Liver (tissue), 9 donors: ENCODE data around the gene GRAMD1A. TPM values are rescaled to one million over a fixed set of nuclear protein-coding genes. Genes with fewer than 3 reads are reported as not detected.

ENCODE experiments used
- DNase-seq: peaks from one replicate; pipeline ENCODE4 v3.0.0-alpha.2; 2017; ENCODE audit warnings: low spot score
- H3K27ac ChIP-seq, 2 donors: one replicate each; pipeline ENCODE4 v1.7.0; 2013; ENCODE audit warnings: inconsistent platforms in 2 of 2, low read length in 2 of 2, control low read depth in 1 of 2, low read depth in 1 of 2, mild to moderate bottlenecking in 1 of 2
- H3K27me3 ChIP-seq, 4 donors: one replicate each; pipeline versions ENCODE4 v1.6.1 to v1.7.0; 2013; ENCODE audit warnings: low read length in 3 of 4, inconsistent platforms in 1 of 4, mild to moderate bottlenecking in 1 of 4, moderate library complexity in 1 of 4; ENCODE audit not compliant: control insufficient read depth in 4 of 4, insufficient read depth in 4 of 4
- H3K36me3 ChIP-seq, 4 donors: one replicate each; pipeline versions ENCODE4 v1.6.1 to v1.7.0; 2013; ENCODE audit warnings: low read length in 3 of 4, mild to moderate bottlenecking in 3 of 4, low read depth in 1 of 4, moderate library complexity in 1 of 4; ENCODE audit not compliant: control insufficient read depth in 4 of 4, insufficient read depth in 3 of 4
- H3K4me1 ChIP-seq, 4 donors: one replicate each; pipeline versions ENCODE4 v1.6.1 to v1.7.0; 2013; ENCODE audit warnings: low read length in 3 of 4, mild to moderate bottlenecking in 3 of 4, moderate library complexity in 1 of 4; ENCODE audit not compliant: control insufficient read depth in 4 of 4, insufficient read depth in 4 of 4
- H3K4me3 ChIP-seq, 3 donors: one replicate each; pipeline versions ENCODE4 v1.6.1 to v1.7.0; 2013; ENCODE audit warnings: low read length in 3 of 3, control low read depth in 1 of 3, low read depth in 1 of 3, mild to moderate bottlenecking in 1 of 3
- H3K9ac ChIP-seq, 2 donors: one replicate each; pipeline ENCODE4 v1.7.0; 2013; ENCODE audit warnings: low read length in 2 of 2, mild to moderate bottlenecking in 2 of 2, moderate library complexity in 2 of 2, control low read depth in 1 of 2, low read depth in 1 of 2
- H3K9me3 ChIP-seq, 4 donors: one replicate each; pipeline versions ENCODE4 v1.6.1 to v1.7.0; 2013; ENCODE audit warnings: low read length in 3 of 4; ENCODE audit not compliant: control insufficient read depth in 4 of 4
- ATF3 ChIP-seq: IDR thresholded peaks from 2 replicates; pipeline ENCODE4 v1.6.1; 2016; ENCODE audit warnings: antibody characterized with exemption
- CTCF ChIP-seq: fragments of 150-350 bp; IDR thresholded peaks from 2 replicates; pipeline ENCODE4 v1.5.1; 2017; ENCODE audit warnings: improper control_type of control experiment, low read depth, low read length; ENCODE audit not compliant: missing input control
- EGR1 ChIP-seq, 2 donors: IDR thresholded peaks; 2 replicates each; pipeline ENCODE4 v1.6.1; 2016 to 2018; ENCODE audit warnings: antibody characterized with exemption in 2 of 2, low read depth in 2 of 2
- FOXA1 ChIP-seq: IDR thresholded peaks from 2 replicates; pipeline ENCODE4 v1.6.1; 2016; ENCODE audit warnings: antibody characterized with exemption
- HNF4A ChIP-seq, 2 donors: conservative IDR thresholded peaks; 2 replicates each; pipeline ENCODE4 v1.6.1; 2016; ENCODE audit warnings: antibody characterized with exemption in 2 of 2, mild to moderate bottlenecking in 2 of 2
- JUND ChIP-seq, 2 donors: IDR thresholded peaks; 2 replicates each; pipeline ENCODE4 v1.6.1; 2016; ENCODE audit warnings: antibody characterized with exemption in 2 of 2
- NR2F2 ChIP-seq: IDR thresholded peaks from 2 replicates; pipeline ENCODE4 v1.6.1; 2016; ENCODE audit warnings: antibody characterized with exemption
- RAD21 ChIP-seq, 2 donors: IDR thresholded peaks; 2 replicates each; pipeline ENCODE4 v1.6.1; 2016; ENCODE audit warnings: antibody characterized with exemption in 2 of 2, mild to moderate bottlenecking in 2 of 2
- REST ChIP-seq: IDR thresholded peaks from 2 replicates; pipeline ENCODE4 v1.6.1; 2016; ENCODE audit warnings: antibody characterized with exemption, mild to moderate bottlenecking
- RXRA ChIP-seq, 2 donors: IDR thresholded peaks; 2 replicates each; pipeline ENCODE4 v1.6.1; 2017 to 2018; ENCODE audit warnings: antibody characterized with exemption in 2 of 2, mild to moderate bottlenecking in 1 of 2
- SP1 ChIP-seq: IDR thresholded peaks from 2 replicates; pipeline ENCODE4 v1.6.1; 2018; ENCODE audit warnings: antibody characterized with exemption, mild to moderate bottlenecking
- TAF1 ChIP-seq: conservative IDR thresholded peaks from 2 replicates; pipeline ENCODE4 v1.6.1; 2016; ENCODE audit warnings: antibody characterized with exemption, mild to moderate bottlenecking
- WGBS: extraction: QIAGEN DNeasy Blood & Tissue Kit; methylation state at CpG from one replicate; pipeline ENCODE4 v1.1.7; 2013; 5-methylcytosine and 5-hydroxymethylcytosine counted together
- polyA plus RNA-seq, 2 donors: library from polyadenylated mRNA; stranded (reverse) in 1 of 2; unstranded in 1 of 2; fragments of 200-250 nt in 1 of 2; fragments of >200 nt in 1 of 2; fragmentation: Nextera tagmentation in 1 of 2; extraction: Ambion mirVana in 1 of 2; gene quantifications; one replicate each; pipeline versions ENCODE4 v1.2.1 to v1.2.3, GENCODE V29; 2013 to 2015
- total RNA-seq, 2 donors: library from RNA; depleted of rRNA; stranded (reverse); fragments of >200 nt; gene quantifications; one replicate each; pipeline ENCODE4 v1.2.3, GENCODE V29; 2014
- donor health status: healthy.
- donor health status: healthy.
- donor health status: healthy.
- donor health status: healthy.
- donor health status: healthy.

GRAMD1A gene
- total and polyA plus RNA-seq, 4 donors, result 8.6 to 14.1 (median 11.2) TPM

- Histone ChIP-seq H3K9ac (peak overlapping the region in 1 of 2 donors; percentile 34), H3K9me3 (no peaks in the 10 kb centered on the region), H3K4me3 (peak overlapping the region; percentile 63 to 78 (median 76)), H3K27ac (peak overlapping the region; percentile 93 to 98), H3K36me3 (peaks cover 0 to 5% (median under 1%) of the 10 kb centered on the region in 4 donors), H3K27me3 (no peaks in the 10 kb centered on the region), H3K4me1 (peaks cover 27 to 86% (median 57%) of the 10 kb centered on the region in 4 donors)
- DNase-seq, result peak; percentile 70
- whole genome bisulfite sequencing, result 53% methylated on average over 9 of the region's 9 CpGs
- TF ChIP-seq CTCF (peak; percentile 89), TAF1 (no peak), REST (no peak), RXRA (IDR thresholded peaks at IDR 0.05) (no peak), HNF4A (conservative IDR thresholded peaks at IDR 0.05) (no peak), SP1 (no peak), RAD21 (IDR thresholded peaks at IDR 0.05) (peak; percentile 74 to 84)
Observed at GRCh38 chr19:35044317-35045117, 44.4 kb downstream of the GRAMD1A start.

GRCh38 chr19:35045667-35046300 is 45.7 kb downstream of the GRAMD1A start:
- Histone ChIP-seq H3K4me1 (peaks cover 18 to 77% (median 50%) of the 10 kb centered on the region in 4 donors), H3K9ac (no peak overlapping the region), H3K27me3 (no peaks in the 10 kb centered on the region), H3K9me3 (no peaks in the 10 kb centered on the region), H3K36me3 (peaks cover 5 to 10% (median 7%) of the 10 kb centered on the region in 4 donors), H3K27ac (no peak overlapping the region), H3K4me3 (no peak overlapping the region)
- WGBS, result 59% methylated on average over 10 of the region's 10 CpGs
- TF ChIP-seq ATF3 (no peak), RAD21 (IDR thresholded peaks at IDR 0.05) (no peak), NR2F2 (peak; percentile 67), EGR1 (IDR thresholded peaks at IDR 0.05; ENCODE audit: low read depth in 2 of 2) (no peak), JUND (IDR thresholded peaks at IDR 0.05) (no peak), CTCF (peak; percentile 10), FOXA1 (no peak)
- DNase-seq, result no peak
